Dermis lymphatic vessel endothelial cell (primary cell): Measurements from ENCODE around the gene SCUBE2. TPM values are rescaled to one million over a fixed set of nuclear protein-coding genes. Genes with fewer than 3 reads are reported as not detected.

Source experiments
- total RNA-seq: library from RNA; depleted of rRNA; stranded (reverse); fragments of >200 nt; gene quantifications from 2 replicates; pipeline ENCODE4 v1.2.1, GENCODE V29; 2014

The SCUBE2 gene
- 1.4 and 3.4 TPM in 2 replicates for total RNA-seq

DNA sequence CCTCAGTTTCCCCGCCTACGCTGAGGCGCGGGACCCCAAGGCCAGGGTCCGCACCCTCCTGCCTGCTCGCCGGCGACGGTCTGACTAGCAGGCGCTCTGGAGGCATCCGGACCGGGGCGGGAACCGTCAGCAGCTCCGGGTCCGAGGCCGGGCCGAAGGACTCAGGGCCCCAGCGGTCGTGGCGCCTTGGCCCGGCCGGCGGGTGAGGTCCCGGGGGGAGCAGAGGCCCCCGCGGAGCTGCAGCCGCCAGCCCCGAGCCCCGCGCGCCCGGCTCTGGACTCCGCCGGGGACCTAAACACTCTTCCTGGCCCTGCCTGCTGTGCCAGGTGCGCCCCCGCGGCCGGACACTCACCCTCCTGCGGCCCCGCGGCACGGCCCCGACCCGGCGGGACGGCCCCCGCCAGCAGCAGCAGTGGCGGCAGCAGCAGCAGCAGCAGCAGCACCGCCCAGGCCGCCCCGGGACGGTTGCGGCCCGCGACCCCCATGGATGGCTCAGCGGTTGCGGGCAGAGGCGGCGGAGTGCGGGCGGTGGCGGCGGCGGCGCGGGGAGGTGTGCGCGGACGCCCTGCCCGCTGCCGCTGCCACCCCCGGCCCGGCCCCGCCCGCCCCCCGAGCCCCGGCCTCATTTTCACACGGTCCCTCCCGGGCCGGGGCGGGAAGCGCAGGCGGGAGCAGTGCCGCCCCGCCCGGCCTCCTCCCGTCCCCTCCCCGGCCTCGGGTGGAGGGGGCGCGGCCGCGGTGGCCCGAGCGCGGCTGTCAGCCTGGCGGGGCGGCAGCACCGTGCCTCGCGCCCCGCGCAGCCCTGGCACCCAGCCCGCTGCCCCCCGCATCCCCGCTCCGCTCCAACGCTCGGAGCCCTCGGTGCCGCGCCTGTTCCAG, at the start of gene SCUBE2:
Gene SCUBE2, minus strand, starts transcription at position 556 of the 879 bp plus-strand sequence. Its CDS starts 71 bp downstream, at position 485.

DNA sequence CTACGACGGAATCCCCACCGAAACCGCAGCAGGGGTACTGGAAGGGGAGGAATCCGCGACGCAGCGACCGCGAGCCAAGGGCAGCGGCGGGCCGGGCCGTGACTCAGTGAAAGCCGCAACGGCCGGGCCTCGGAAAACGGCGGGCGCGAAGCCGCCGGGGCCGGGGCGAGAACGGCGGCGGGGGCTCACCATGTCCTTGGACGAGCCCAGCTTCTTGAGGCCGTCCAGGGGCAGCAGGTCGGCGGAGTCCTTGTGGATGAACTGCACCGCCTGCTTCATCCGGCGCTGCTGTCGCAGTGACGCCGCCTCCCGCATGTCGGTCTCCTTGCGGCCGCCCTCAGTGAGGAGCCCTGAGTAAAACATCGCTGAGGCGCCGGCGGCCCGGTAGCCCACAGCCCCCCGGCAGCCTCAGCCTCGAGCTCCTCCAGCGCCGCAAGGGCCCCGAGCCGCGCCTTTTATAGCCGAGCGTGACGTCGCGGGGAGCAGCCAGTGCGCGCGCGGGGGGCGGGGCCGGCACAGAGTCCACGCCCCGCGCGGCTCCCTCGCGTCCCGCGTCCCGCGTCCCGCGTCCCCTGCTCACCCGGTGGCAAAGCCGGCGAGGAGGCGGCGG, 87.7 kb downstream of the SCUBE2 start, which contains the start of gene NRIP3:
Gene NRIP3, minus strand, starts transcription at position 429 of the 610 bp plus-strand sequence. Its CDS starts 66 bp downstream, at position 363.

Other genes with a start within 250 kb of the SCUBE2 start
- gene AKIP1, start 180.4 kb downstream of the SCUBE2 start, total RNA-seq: 23.7 and 24.1 TPM in 2 replicates
- not detected in 2 replicates for gene C11orf16, start 158.7 kb downstream of the SCUBE2 start, total RNA-seq
- not detected in 2 replicates for gene ASCL3, start 148.6 kb downstream of the SCUBE2 start, total RNA-seq
- gene TMEM9B, start 127.2 kb downstream of the SCUBE2 start, total RNA-seq: 38.1 and 40.0 TPM in 2 replicates
- gene NRIP3, start 87.6 kb downstream of the SCUBE2 start, total RNA-seq: 0.34 and 0.54 TPM in 2 replicates
- gene DENND5A, start 173.8 kb upstream of the SCUBE2 start, total RNA-seq: 129 and 168 TPM in 2 replicates
- gene TMEM41B, start 223.0 kb upstream of the SCUBE2 start, total RNA-seq: 38.9 and 46.5 TPM in 2 replicates